Left forelimb (tissue), 1 donor: ENCODE measurements around the gene GLB1L3.

ENCODE experiments used
- DNase-seq: peaks from one replicate; pipeline ENCODE4 v3.0.0-alpha.2; 2018; ENCODE audit warnings: low spot score

The GLB1L3 gene, protein sequence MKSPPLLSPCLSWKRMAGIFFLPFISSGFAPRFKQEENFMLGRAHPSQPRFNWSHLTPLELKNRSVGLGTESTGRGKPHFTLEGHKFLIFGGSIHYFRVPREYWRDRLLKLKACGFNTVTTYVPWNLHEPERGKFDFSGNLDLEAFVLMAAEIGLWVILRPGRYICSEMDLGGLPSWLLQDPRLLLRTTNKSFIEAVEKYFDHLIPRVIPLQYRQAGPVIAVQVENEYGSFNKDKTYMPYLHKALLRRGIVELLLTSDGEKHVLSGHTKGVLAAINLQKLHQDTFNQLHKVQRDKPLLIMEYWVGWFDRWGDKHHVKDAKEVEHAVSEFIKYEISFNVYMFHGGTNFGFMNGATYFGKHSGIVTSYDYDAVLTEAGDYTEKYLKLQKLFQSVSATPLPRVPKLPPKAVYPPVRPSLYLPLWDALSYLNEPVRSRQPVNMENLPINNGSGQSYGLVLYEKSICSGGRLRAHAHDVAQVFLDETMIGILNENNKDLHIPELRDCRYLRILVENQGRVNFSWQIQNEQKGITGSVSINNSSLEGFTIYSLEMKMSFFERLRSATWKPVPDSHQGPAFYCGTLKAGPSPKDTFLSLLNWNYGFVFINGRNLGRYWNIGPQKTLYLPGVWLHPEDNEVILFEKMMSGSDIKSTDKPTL

GRCh38 chr11:134275534-134276395 lies at the start of gene GLB1L3:
Gene GLB1L3, plus strand, starts transcription at chr11:134276379. Its CDS starts 362 bp downstream, at chr11:134276741.
- DNase-seq: no peak

GRCh38 chr11:134226806-134227325 lies 49.3 kb upstream of the GLB1L3 start:
- no peak for DNase-seq

- no peak for DNase-seq
Observed at GRCh38 chr11:134228625-134229024, 47.6 kb upstream of the GLB1L3 start.

DNA sequence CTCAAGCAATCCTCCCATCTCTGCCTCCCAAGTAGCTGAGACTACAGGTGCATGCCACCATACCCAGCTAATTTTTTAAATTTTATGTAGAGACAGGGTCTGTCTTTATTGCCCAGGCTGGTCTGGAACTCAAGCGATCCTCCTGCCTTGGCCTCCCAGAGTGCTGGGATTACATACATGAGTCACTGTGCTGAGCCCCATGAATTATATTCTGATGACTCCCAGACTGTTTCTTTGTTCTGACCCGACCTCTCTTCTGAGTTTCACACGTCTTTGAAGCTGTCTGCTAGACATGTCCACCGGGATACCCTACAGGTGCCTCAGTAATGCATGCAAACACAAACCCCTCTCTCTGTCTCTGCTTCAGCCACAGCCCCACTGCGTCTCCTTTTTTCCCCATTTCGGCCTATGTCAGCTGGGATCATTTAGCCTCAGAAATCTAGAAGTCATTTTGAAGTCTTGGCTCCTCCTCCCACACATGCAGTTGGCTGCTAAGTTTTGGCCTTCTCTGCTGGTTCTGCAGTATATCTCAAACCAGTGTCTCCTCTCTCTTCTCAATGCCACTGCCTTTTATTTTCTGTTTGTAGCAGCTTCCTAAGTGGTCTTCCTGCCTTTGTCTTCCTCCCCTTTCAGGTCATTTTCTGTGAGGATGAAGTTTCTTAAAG lies 46.9 kb upstream of the GLB1L3 start:
- DNase-seq: no peak

- DNase-seq: no peak
Observed at GRCh38 chr11:134230339-134230738, 45.8 kb upstream of the GLB1L3 start.

DNA sequence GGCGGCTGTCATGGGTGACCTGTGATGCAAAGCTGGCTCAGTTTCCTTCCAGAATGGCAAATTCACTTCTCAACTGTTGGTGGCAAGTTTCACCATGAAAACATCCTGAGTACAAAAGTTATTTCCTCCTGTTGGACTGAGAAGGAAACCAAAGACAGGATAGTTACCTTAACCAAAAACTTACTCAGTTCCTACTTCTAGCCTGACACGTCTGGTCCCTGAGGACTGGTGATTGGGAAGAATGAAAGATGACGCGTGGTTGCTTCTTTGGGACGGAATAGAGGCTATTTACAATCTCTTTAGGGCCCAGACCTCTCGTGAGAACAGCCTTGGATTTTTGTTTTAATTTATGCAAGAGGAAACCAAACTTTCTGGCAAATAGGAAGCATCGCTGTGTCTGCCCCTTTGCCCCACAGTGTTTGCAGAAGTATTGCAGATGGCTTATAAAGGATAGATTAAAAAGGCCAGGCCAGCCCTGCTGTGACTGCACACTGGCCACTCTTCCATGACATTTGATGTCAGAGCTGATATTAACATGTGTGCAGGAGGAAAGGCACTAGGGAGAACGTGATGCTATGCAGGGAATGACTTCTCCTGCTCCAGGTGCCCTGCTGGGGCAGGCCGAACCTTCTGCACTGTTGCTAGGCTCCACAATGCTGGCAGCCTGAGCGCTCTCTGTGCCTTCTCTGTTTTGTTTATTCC lies 44.1 kb upstream of the GLB1L3 start:
- DNase-seq: no peak

DNA sequence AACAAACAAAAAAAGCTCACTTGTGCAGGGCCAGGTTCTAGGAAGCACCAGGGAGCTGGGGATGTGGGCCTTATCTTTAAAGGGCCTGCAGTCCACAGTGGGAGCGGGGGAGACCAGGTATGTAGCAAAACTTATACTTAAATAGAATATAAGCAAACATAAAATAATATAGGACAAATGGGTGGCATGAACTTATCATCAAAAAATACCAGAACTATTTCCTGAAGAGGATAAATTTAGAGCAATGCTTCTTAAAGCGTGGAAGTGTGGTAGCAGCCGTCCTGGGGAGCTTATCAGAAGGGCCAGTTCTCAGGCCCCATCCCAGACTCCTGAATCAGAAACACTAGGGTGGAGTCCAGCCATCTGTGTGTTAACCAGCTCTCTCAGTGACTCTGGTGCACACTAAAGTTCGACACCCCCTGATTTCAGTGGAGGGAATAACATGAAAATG lies 42.4 kb upstream of the GLB1L3 start:
- no peak for DNase-seq

- no peak for DNase-seq
Observed at GRCh38 chr11:134235399-134235798, 40.8 kb upstream of the GLB1L3 start.

GRCh38 chr11:134236834-134237556 lies 39.2 kb upstream of the GLB1L3 start:
- no peak for DNase-seq

- DNase-seq: no peak
Observed at GRCh38 chr11:134237557-134237922, 38.6 kb upstream of the GLB1L3 start.

- DNase-seq: no peak
Observed at GRCh38 chr11:134238956-134239355, 37.2 kb upstream of the GLB1L3 start.

DNA sequence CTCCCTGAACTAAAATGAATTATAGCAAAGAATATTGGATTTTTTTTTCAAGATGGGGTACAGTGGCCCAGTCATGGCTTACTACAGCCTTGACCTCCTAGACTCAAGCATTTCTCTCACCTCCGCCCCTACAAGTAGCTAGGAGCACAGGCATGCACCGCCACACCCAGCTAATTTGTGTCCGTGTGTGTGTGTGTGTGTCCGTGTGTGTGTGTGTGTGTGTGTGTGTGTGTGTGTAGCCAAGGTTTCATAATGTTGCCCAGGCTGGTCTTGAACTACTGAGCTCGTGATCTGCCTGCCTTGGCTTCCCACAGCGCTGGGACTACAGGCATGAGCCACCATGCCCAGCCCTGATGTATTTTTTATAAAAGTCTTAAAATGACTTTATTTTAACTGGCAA lies 35.6 kb upstream of the GLB1L3 start:
- no peak for DNase-seq

GRCh38 chr11:134242376-134242775 lies 33.8 kb upstream of the GLB1L3 start:
- no peak for DNase-seq

- no peak for DNase-seq
Observed at GRCh38 chr11:134243913-134244312, 32.3 kb upstream of the GLB1L3 start.

- DNase-seq: no peak
Observed at GRCh38 chr11:134244593-134244992, 31.6 kb upstream of the GLB1L3 start.

DNA sequence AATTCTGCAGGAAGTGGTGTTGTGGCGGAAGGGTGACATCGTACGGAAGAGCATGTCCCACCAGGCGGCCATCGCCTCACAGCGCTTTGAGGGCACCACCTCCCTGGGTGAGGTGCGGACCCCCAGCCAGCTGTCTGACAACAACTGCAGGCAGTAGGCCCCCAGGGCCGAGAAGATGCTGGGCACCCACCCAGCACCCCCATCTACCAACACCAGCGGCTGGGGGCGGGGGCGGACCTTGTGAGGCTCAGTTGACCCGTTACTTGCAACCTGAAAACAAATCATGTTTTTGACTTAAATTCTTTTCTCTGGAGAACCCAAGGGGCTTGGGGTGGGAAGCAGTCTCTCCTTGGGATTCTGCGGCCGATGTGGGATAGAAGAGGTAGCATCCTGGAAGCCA lies 30.7 kb upstream of the GLB1L3 start:
- DNase-seq: no peak

DNA sequence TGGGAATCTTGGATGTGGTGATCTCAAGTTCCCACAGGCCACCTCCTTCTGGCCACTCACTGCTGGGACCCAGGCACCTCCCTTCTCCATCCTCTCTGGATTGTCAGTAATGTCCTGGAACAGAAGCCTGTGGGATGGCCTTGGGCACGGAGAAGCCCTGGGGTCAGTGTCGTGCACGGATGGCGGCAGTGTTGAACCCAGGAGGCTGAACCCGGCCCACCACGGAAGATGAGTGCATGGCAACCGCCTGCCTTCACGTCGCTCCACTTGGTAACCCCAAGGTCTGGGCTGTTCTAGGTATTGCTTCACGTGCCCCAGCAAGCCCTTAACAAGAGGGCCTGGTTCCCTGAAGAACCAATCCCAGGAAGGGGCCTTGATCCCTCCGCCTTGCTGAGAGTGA lies 30.1 kb upstream of the GLB1L3 start:
- DNase-seq: no peak

DNA sequence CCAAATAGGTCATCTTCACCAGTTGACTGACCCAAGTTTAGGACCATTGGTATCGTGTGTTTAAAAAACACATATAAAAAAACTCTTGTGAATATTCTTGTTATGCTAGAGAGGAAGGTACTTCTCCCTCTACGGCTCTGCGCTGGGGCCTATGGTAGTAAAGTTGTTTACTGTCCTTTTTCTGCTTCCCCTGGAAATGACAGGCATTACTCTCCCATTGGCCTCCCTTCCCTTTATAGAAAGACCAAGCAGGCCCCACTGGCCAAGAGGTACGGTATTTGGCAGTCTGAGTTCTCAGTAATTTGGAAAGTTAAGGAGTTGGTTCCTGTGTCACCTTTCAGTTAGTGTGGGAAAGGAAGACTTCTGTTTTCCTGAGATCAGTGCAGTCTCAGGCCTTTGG lies 29.5 kb upstream of the GLB1L3 start:
- DNase-seq: no peak

GRCh38 chr11:134248910-134249480 lies 27.2 kb upstream of the GLB1L3 start:
- no peak for DNase-seq

DNA sequence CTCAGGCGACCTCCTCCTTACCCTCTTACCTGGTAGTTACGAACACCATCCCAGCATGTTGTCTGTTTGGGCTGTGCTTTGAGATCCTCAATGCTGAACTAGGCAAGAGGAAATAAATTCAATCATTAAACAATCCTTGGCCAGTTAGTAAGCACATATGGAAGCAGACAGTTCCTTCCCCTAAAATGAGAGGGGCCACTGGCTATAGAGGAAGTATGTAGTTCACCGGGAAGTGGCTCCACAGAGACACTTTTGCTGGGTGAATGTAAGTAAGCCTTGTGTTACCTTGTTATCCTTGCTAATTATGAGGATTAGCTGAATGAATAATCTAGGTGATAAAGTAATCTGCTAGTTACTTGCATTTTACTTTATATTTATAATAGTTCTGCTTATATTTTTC lies 25.9 kb upstream of the GLB1L3 start:
- no peak for DNase-seq
